RPMI7951 (cell line): ENCODE results near the gene PAOX. TPM values are rescaled to one million over a fixed set of nuclear protein-coding genes. Genes with fewer than 3 reads are reported as not detected.

Experiments used
- DNase-seq: peaks from one replicate; pipeline ENCODE4 v3.0.0-alpha.2; 2012; ENCODE audit warnings: low read depth
- total RNA-seq: library from RNA; depleted of rRNA; stranded (reverse); fragments of >200 nt; shearing (Covaris generic); gene quantifications from 2 replicates; pipeline ENCODE4 v1.2.3, GENCODE V29; 2014

Gene PAOX
- total RNA-seq, 1 experiment from 2014 or later: 2.8 TPM

DNA sequence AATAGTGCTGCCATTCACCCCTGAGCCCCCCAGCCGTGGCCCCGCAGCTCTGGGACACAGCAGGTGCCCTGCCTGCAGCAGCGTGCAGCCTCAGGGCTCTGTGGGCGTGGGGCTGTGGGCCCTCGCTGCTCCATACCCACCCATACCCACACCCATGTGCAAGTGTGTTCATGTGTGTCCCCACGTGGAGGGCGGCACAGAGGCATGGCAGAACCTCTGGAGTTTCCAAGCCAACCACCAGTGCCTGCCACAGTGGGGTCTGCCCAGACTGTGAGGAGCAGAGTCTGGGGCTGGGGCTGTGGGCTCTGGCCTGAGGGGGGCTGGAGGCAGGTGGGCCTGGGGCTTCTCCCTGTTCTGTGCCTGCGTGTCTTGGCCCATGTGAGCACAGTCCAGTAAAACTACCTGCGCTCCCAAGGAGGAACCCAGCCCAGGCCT, 29.5 kb upstream of the PAOX start:
- no peak for DNase-seq

- no peak for DNase-seq
These were observed 28.6 kb upstream of the PAOX start for GRCh38 chr10:133350283-133350949.

- DNase-seq: no peak
These were observed 28.1 kb upstream of the PAOX start for GRCh38 chr10:133350950-133351329.

DNA sequence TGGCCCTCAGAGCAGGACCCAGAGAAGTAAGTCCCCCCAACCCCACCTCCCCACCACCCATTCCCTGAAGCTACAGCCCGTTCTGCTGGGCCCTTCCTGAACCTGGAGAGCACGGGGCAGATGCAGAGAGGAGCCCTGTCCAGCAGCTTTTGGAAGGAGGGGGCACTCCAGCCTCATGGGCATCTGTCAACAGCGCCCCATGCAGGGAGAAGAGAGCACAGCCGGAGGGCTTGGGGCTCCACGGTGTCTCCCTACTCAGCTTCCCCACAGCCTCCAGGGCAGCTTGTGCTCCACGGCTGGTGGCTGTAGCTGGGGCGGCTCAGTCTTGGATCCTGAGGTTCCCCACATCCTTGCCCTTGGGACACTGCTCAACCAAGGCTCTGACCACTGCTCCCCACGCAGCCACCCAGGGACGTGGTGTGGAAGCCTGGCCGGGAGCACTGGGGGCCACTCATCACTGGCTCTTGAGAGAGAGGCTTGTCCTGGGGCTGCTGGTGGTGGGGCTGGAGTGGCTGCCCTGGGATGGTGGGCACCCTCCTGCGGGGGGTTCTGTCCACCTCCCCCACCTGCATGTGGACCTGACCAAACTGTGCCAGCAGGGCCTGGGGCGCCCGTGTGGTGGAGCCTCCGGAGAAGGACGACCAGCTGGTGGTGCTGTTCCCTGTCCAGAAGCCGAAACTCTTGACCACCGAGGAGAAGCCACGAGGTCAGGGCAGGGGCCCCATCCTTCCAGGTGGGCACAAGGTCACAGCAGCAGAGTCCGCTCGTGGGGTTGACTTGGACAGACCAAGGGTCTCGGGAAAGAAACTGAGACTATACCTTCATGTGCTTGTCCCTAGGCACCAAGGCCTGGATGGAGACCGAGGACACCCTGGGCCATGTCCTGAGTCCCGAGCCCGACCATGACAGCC, 27.4 kb upstream of the PAOX start:
- DNase-seq: no peak

DNA sequence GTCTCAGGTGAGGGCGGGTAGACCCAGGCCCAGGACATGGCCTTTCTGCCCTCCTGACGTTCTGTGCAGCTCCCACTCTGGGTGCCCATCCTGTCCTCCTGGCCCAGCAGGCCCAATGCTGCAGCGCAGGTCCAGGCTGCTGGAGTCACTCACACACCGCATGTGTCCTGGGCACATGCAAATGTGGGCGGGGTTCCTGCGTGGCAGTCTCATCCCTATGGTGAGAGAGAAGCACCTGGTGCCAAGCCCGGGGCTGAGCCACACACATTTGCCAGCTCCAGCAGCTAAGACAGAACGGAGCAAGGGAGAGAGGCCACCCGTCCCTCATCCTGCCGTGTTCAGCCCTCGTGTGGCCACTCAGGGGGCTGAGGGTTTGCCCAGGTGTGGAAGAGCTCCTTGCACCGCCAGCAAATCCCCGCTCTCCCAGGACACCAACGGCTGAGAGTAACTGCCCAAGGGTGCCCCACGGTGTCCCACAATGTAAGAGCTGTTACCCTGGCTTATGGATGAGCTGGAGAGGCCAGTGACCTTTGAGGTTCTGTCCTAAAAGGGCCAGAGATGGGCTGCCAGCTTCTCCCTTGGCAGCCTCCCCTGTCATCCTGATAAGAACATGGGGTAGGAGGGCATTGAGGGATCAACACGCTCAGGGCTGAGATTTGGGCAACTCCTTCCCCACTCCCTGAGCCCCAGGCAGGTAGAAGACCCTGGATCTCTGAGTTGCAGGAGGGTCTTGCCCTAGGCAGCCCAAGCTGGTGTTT, 25.7 kb upstream of the PAOX start:
- no peak for DNase-seq

DNA sequence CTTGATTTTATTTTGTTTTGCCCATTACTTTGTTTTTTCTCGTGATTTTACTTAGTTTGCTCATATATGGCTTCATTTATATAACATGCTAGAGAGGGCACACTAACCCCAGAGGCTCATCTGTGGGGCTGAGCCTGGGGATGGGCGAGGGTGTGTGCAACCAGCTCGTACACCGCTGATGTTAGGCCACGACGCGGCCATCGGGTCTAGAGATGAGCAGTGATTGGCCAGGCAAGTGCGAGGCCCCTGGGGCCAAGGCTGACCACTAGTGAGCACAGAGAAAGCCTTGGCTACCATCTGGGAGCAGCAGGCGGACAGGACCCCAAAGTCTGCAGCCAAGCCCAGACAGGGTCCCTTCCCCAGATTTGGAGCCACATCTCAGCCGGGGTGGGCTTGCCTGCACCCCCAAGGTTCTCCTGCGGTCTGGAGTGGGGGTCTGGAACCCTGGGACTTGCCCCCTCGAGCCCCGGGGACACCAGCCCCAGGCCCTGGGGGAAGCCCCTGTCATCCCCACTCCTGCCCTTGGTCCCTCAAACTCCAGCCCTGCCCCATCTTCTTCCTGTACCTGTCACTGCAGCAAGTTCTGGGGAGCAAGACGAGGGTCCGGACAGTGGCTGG, 25.0 kb upstream of the PAOX start:
- no peak for DNase-seq

DNA sequence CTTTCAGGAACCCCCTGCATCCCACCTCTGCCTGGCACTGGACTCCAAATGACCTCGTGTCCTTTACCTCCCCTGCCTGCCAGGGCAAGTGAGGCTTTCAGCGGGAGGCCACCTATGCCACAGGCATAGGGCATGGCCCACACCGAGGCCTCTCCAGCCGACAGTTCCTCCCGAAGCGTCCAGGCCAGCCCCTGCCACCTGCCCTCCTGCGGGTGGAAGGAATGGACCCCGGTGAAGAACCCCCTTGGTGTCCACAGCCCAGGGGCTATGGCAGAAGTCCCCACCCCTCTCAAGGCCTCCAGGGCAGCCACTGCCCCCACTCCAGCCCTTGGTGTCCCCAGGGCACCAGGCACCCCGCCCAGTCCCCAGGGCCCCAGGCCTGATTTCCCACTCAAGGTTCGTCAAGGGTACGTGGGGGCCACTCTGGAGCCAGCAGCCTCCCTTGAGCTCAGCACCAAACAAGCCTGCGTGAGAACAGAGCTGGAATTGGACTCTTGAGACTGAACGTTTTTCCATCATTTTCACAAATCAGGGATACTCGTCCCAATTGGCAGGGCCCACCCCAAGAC, 24.3 kb upstream of the PAOX start:
- no peak for DNase-seq

GRCh38 chr10:133355266-133355665, 23.8 kb upstream of the PAOX start:
- no peak for DNase-seq

DNA sequence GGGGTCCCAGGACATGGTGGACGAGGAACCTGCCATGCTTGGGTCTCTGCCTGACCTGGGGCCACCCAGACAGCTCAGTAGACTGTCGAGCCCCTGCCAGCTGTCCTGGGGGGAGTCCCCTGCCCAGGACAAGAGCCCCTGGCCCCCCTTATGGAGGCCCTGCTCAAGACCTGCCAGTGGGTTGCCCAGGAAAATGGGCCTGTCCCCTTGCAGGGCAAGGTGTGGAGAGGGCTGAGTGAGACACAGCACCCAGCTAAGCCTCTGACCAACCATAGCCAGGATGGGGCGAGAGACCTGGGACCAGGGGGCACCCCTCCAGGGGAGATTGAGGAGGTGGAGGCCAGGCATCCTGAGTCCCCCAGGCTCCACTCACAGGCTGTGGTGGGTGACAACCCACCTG, 23.1 kb upstream of the PAOX start:
- DNase-seq: no peak

GRCh38 chr10:133356549-133357284, 22.3 kb upstream of the PAOX start:
- DNase-seq: no peak

GRCh38 chr10:133357285-133358161, 21.5 kb upstream of the PAOX start, which contains the start of gene FUOM:
TSS of gene FUOM (minus strand) at chr10:133358019. CDS start at chr10:133358007, 12 bp downstream.
- no peak for DNase-seq

GRCh38 chr10:133358162-133358924, 20.7 kb upstream of the PAOX start:
- no peak for DNase-seq

DNA sequence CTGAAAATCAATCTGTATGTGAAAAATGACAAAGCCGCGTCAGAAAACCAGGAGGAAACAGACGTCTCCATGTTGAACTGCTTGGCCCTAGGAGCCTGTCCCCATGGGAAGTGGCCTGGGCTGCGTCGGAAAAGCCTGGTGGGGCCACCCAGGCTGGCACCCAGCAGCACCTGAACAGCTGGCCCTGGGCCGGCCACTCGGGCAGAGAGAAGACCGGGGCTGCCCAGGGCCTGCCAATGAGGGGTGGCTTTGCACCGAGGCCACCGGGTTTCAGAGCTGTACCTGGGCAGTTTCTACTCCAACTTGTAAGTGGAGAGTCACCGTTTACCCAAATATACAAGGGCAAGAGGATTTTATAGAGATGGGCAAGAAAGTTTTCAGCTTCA, 20.1 kb upstream of the PAOX start:
- DNase-seq: no peak

- DNase-seq: no peak
These were observed 19.5 kb upstream of the PAOX start for GRCh38 chr10:133359554-133359971.

DNA sequence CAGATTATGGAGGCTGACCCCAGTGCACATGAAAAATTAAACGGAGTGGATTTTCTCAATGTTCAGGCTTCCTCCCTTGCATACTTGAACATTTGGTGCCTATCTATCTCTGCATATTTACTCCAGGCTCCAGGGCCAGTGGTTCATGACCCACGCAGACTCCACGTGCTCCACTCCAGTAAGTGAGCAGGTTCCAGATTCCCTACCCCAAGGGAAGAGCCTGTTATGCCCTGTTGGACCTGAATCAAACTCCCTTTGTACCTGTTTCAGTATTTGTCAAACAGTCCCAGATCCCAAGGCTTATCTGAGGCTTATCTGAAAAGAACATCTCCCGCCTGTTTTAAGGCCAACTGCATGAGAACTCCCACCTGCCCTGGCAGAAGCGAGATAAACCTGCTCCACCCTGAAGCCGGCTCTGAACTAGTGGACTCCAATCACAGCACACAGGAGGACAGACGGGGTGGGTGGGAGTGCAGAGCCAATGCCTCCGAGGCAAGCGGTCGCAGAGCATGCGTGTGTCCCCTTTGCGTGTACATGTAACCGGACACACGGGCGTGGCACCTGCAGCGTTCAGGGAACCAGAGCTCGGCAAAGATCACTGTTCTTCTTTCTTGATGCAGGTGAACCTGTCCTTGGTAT, 19.0 kb upstream of the PAOX start:
- DNase-seq: no peak

DNA sequence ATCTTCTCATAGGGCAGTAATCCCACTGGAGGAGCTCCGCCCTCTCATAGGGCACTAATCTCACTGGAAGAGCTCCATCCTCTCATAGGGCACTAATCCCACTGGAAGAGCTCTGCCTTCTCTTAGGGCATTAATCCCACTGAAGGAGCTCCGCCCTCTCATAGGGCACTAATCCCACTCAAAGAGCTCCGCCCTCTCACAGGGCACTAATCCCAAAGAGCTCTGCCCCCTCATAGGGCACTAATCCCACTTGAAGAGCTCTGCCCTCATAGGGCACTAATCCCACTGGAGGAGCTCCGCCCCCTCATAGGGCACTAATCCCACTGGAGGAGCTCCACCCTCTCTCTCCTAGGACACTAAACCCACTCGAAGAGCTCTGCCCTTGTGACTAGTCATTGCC, 17.8 kb upstream of the PAOX start:
- DNase-seq: no peak

DNA sequence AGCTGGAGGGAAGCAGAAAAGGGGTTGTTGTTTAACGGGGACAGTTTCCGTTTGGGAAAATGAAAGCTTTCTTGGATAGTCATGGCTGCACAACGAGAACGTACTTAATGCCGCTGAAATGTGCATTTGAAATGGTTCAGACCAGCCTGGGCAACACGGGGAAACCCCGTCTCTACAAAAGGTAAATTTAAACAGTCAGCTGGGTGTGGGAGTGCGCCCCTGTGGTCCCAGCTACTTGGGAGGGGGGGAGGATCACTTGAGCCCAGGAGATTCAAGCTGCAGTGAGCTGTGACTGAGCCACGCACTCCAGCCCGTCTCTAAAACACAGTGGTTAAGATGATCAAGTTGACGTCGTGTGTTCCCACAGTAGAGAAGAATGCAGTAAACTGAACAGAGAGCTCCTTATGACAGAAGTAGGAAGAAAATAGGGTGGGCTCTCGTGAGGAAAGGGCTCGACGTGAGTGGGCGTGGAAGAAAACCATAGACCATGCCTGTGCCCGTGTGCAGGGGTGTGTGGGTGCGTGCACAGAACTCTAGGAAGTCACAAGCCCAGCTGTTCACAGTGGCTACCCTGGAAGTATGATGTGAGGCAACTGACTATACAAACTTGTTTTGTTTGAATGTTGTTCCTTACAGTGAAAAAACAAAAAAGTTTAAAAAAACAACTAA, 17.2 kb upstream of the PAOX start:
- no peak for DNase-seq

DNA sequence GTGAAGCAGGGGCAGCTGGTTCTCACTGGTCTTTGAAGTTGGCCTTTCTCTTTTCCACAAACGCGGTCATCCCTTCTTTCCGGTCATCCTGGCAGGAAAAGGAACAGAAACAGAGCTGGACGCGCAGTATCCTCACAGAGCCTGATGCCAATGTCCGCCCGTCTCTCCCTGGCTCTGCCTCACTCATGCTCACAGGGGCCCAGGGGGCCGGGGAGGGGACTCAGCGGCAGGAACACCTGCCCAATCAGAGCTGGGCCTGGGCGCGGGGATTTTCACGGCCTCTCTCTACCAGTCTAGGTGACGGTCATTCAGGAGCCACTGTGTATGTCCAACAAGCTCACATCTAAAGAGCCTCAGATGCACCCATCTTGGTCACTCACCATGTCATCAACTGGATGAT, 16.2 kb upstream of the PAOX start:
- DNase-seq: no peak
